ENCODE data around the gene CMYA5.

The CMYA5 gene

DNA sequence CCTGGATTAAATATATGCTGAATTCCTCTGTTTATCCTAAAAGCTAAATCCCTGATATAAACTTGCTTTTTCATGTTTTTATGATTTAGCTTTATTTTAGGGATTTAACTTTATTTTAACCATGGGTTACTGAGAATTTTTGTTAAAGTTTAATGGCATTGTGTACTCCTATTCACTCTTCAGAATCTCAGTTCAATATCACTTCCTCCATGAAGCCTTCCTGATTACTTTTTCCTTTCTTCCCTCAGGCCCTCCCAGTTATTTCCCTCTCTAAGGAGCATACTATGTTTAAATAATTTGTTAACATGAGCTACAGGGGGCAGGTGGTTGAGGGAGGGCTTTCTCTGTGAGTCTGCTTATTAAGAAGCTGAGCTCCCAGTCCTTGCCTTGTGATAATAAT is 151.5 kb downstream of the CMYA5 start:
- ATAC-seq: no peak

DNA sequence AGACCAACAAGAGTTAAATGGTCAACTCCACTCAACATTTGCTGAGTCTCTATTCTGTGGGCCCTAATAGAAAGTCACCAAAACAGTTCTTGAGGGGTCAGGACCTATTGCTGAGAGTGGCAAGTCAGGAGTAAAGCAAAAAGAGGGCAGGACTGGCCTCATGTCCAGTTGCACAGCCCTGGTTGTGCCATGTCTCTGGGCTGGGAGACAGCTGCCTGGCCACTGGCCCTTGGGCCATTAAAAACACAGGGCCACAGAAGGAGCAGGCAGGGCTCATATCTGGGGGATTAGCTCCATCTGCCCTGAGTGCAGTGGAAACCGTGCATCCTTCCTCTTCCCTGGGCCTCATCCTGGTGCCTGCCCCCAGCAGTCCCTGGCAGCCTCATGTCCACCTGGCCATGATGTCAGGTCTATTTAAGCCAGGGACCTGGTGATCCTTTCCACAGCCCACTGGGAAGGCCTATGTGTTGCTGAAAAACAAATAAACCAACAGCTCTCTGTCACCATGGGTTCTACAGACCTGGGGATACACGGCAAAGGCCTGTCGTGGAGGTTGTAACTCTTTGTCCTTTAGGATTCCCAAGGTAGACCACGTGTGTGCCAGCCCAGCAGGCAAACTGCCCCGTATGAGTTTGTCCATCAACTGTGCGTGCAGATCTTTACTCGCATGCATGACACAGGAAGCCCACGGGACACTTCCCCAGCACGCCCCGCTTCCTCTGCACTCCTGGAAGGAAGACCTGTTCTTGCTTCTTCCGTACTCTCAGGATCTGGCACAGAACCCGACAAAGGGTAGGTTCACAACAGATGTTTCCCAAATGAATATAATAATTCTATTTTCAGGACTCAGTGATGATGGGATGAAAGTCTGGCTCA is 152.6 kb downstream of the CMYA5 start:
- ATAC-seq: no peak

DNA sequence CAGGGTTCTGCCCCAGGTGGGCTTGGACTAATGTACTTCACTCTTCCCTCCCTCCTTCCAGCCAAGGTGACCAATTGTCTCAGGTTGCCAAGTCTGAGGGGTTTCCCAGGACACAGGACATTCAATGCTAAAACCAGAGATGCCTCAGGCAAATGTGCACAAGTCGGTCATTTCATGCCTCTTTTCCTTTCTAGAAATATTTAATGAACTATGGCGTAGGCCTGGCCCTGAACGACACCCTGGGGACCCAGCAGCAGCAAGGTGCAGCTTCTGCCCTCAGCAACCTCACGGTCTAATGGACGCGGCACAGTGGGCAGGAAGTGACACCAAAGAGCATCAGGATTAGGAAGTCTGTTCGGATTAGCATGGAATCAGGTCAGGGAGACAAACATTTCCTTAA is 153.4 kb downstream of the CMYA5 start:
- ATAC-seq: no peak

DNA sequence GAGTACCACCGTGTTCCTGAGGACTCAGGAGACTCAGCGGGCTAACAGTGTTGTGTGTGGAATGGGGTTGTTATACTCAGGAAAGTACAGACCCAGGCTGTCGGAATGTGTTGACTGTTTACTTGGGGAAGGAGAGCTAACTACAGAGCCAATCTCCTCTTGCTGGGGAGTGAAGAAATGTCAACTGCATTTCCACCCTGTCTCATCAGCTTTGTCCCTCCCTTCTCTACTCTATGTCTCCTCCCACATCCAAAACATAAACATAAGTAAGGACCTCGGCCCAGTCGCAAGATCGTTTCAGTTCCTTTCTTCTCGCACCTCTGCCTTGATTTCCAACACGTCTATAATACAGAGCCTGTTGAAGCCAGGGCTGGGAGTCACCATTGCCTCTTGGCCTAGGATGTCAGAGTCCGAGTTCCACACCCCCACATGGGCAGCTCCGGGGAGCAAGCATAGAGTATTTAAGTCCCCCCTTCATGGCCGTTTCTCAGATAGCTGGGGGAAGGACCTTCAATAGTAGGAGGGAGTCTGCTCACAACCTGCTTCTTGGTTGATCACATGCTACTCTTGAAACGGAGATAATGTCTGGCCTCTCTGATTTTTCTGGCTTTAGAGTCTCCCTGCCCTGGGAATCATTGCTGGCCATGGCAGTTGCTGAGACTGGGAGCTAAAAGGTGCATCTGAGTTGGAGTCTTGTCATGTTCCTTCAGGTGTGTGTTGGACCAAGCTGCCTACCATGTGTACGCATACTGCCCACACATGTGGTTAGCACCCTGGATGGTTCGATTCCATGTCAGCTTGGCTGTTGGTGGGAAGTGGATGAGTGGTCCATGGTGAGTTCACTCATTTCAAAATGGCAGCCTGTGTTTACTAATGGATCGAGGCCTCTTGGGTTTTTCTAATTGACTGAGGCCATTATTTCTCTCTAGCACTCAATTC is 154.1 kb downstream of the CMYA5 start:
- no peak for ATAC-seq

DNA sequence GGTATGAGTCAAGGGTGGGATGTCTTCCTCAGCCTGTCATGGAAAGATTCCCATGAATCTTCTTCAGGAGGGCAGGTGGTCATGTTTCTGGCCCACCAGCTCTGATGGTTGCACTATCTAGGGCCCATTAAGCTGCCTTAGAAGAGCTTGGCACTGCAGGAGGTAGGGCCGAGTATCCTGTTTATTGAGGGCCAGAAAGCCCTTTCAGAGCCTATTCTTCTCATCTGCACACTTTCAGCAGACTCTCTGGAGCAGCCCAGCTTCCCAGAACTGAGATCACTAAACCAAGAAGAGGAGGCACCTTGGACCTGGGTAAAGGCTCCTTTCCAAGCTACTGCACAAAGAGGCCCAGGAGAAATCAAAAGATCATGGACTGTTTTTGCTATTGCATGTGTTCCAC is 154.9 kb downstream of the CMYA5 start:
- ATAC-seq: no peak

DNA sequence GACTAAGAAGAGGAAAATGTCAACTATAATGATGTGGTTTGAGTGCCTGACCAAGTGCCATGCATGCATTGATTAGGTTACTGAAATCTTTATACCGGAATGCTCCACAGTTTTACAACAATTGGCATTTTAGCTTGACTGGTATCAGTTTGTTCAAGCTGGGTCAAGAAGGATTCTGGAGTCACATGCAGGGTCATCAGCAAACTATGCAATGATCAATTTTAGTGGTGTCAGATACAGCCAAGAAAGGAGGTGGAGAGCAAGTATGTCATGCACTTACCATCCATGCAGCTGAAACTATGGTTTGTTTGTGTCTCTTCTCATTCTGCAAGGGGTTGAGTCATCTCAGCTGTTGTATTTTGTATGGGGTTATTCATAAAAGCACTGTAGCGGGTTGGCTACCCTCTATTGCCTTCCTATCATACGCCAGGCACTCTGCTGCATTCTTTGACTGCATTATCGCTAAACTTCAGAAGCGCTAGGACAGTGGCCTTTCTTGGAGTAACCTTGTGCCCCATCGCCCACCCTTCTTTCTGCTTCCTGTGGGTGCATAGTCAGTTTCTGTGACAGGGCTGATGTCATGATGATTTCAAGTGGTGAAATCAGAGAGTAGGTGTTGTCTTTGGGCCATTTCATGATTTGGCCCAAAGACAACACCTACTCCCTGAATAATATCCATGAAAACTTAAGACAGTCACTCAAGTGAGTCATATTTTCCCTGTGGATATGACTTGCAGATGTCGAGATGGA is 156.0 kb downstream of the CMYA5 start:
- ATAC-seq: peak in 1 of 2 donors; percentile 25

DNA sequence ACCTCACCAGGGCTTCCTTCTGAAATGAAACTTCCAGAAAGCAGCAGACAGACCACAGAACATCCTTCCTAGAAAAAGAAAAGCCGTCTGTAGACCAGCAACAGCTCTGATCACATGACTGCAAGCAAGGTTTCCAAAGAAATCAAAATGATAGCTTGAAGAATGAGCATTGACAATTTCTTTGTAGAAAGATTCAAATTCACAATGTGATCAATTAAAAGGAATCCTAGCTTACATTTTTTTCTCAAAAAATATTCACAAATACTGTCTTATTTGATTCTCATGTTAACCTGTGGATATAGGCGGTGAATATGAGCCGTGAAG is 156.5 kb downstream of the CMYA5 start:
- ATAC-seq: no peak

DNA sequence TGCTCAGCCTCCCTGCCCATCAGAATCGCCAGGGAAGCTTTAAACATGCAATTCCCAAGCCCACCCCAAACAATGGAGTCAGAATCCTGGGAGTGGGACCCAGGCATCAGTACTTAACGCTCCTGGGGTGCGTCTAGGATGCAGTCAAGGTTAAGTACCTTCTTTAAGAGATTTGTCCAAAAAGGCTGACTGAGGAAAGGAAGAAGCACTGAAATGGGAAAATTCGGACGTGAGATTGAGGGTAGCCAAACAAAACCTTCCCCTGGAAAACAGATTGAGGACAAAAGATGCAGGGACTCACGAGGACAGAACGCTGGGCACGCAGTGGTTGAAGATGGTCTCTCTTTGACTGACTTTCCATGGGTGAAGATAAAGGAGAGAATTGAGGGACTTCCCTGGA is 157.9 kb downstream of the CMYA5 start:
- no peak for ATAC-seq

DNA sequence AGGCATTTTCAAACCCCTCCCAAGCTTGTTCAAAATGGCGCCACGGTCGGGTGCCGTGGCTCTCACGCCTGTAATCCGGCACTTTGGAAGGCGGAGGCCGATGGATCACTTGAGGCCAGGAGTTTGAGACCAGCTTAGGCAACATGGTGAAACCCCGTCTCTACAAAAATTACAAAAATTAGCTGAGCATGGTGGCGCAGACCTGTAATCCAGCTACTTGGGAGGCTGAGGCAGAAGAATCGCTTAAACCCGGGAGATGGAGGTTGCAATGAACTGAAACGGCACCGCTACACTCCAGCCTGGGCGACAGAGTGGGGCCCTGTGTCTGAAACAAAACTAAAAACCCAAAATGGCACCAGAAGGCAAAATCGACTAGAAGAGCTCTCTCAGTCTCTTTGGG is 159.4 kb downstream of the CMYA5 start:
- no peak for ATAC-seq

All from activated CD4-positive, CD25-positive, alpha-beta regulatory T cell treated with anti-CD3 and anti-CD28 coated beads, Interleukin-2, amount 50 U/mL, for 24 hours (primary cell).